ENCODE data around the gene OR2V2.
"Not testable (repeated sequence)": the region's sequence is repeated elsewhere in the genome, so short reads cannot be mapped to it uniquely, and the experiment has no call there.

The OR2V2 gene

GRCh38 chr5:181146927-181147636, at the start of gene OR2V2:
Gene OR2V2, plus strand, starts transcription at chr5:181147586. Its CDS starts 7,357 bp downstream, at chr5:181154943.
- DNase-seq (ENCODE audit: low read depth) = not testable (repeated sequence)

GRCh38 chr5:181097759-181098491, 49.5 kb upstream of the OR2V2 start:
- DNase-seq (ENCODE audit: low read depth) = not testable (repeated sequence)

- DNase-seq (ENCODE audit: low read depth) = no peak
Measured at GRCh38 chr5:181098762-181099601, 48.4 kb upstream of the OR2V2 start.

GRCh38 chr5:181099602-181100086, 47.7 kb upstream of the OR2V2 start:
- no peak for DNase-seq (ENCODE audit: low read depth)

- DNase-seq (ENCODE audit: low read depth) = no peak
Measured at GRCh38 chr5:181100121-181100875, 47.1 kb upstream of the OR2V2 start.

- DNase-seq (ENCODE audit: low read depth) = not testable (repeated sequence)
Measured at GRCh38 chr5:181101030-181101641, 46.2 kb upstream of the OR2V2 start.

GRCh38 chr5:181101930-181102674, 45.3 kb upstream of the OR2V2 start:
- not testable (repeated sequence) for DNase-seq (ENCODE audit: low read depth)

GRCh38 chr5:181104259-181104568, 43.2 kb upstream of the OR2V2 start:
- not testable (repeated sequence) for DNase-seq (ENCODE audit: low read depth)

- not testable (repeated sequence) for DNase-seq (ENCODE audit: low read depth)
Measured at GRCh38 chr5:181104606-181105390, 42.6 kb upstream of the OR2V2 start.

GRCh38 chr5:181105391-181106025, 41.9 kb upstream of the OR2V2 start:
- no peak for DNase-seq (ENCODE audit: low read depth)

- DNase-seq (ENCODE audit: low read depth) = no peak
Measured at GRCh38 chr5:181107699-181108098, 39.7 kb upstream of the OR2V2 start.

- no peak for DNase-seq (ENCODE audit: low read depth)
Measured at GRCh38 chr5:181108578-181109165, 38.7 kb upstream of the OR2V2 start.

GRCh38 chr5:181109489-181110013, 37.8 kb upstream of the OR2V2 start:
- no peak for DNase-seq (ENCODE audit: low read depth)

- DNase-seq (ENCODE audit: low read depth) = no peak
Measured at GRCh38 chr5:181111010-181111409, 36.4 kb upstream of the OR2V2 start.

GRCh38 chr5:181112476-181112875, 34.9 kb upstream of the OR2V2 start:
- no peak for DNase-seq (ENCODE audit: low read depth)

GRCh38 chr5:181113572-181113971, 33.8 kb upstream of the OR2V2 start:
- DNase-seq (ENCODE audit: low read depth) = not testable (repeated sequence)

- no peak for DNase-seq (ENCODE audit: low read depth)
Measured at GRCh38 chr5:181114284-181114843, 33.0 kb upstream of the OR2V2 start.
